Stomach (tissue), 4 donors: ENCODE measurements around the gene KRT12.

Experiments
- CTCF ChIP-seq, 7 experiments: fragments of 450-650 bp in 4 of 7; fragments of 200-600 bp in 3 of 7; sonication (generic) in 3 of 7; IDR thresholded peaks; one replicate each; pipeline ENCODE4 v1.5.1; 2016 to 2019; ENCODE audit warnings: antibody characterized with exemption in 7 of 7, control low read depth in 2 of 7, mild to moderate bottlenecking in 1 of 7
- EP300 ChIP-seq: sonication (generic); formaldehyde crosslinking; IDR thresholded peaks from one replicate; pipeline ENCODE4 v1.6.1; 2017; ENCODE audit warnings: antibody characterized with exemption
- POLR2A ChIP-seq, 4 donors: fragments of 450-650 bp; IDR thresholded peaks; one replicate each; pipeline ENCODE4 v1.6.1; 2016; ENCODE audit warnings: antibody characterized with exemption in 4 of 4, control low read depth in 2 of 4, mild to moderate bottlenecking in 1 of 4, moderate library complexity in 1 of 4
- POLR2AphosphoS5 ChIP-seq, 3 donors: sonication (generic); formaldehyde crosslinking; IDR thresholded peaks; one replicate each; pipeline ENCODE4 v1.6.1; 2016; ENCODE audit warnings: antibody characterized with exemption in 3 of 3

- TF ChIP-seq CTCF (IDR thresholded peaks at IDR 0.05) (no peak), POLR2A (IDR thresholded peaks at IDR 0.05) (no peak), EP300 (no peak), POLR2AphosphoS5 (IDR thresholded peaks at IDR 0.05) (no peak)
These were observed 20.4 kb downstream of the KRT12 start for GRCh38 chr17:40846515-40847144.
